Esophagus muscularis mucosa (tissue), 4 donors: ENCODE data around the gene ARHGAP23. TPM values are rescaled to one million over a fixed set of nuclear protein-coding genes. Genes with fewer than 3 reads are reported as not detected.
"Not testable (repeated sequence)": the region's sequence is repeated elsewhere in the genome, so short reads cannot be mapped to it uniquely, and the experiment has no call there.

Experiments
- DNase-seq: peaks from one replicate; pipeline ENCODE4 v3.0.0-alpha.2; 2017; ENCODE audit errors: extremely low spot score
- H3K27ac ChIP-seq, 4 donors: fragments of 200-600 bp; sonication (generic); replicated peaks in 1 of 4; 1 replicate in 3 of 4; 2 replicates in 1 of 4; pipeline ENCODE4 v1.5.1; 2016 to 2019; ENCODE audit warnings: mild to moderate bottlenecking in 1 of 4
- H3K27me3 ChIP-seq, 4 donors: fragments of 200-600 bp; sonication (generic); one replicate each; pipeline versions ENCODE4 v1.5.1 to v1.6.0; 2016 to 2019
- H3K36me3 ChIP-seq, 4 donors: fragments of 200-600 bp; sonication (generic); one replicate each; pipeline ENCODE4 v1.5.1; 2016 to 2019
- H3K4me1 ChIP-seq, 4 donors: fragments of 200-600 bp; sonication (generic); one replicate each; pipeline ENCODE4 v1.5.1; 2016 to 2019
- H3K4me3 ChIP-seq, 4 donors: fragments of 200-600 bp; sonication (generic); 1 replicate in 2 of 4; 2 replicates in 2 of 4; pipeline ENCODE4 v1.5.1; 2016 to 2019; ENCODE audit warnings: mild to moderate bottlenecking in 4 of 4, moderate library complexity in 1 of 4
- H3K9me3 ChIP-seq, 4 donors: fragments of 200-600 bp; sonication (generic); 1 replicate in 3 of 4; 2 replicates in 1 of 4; pipeline ENCODE4 v1.5.1; 2016 to 2019
- EP300 ChIP-seq: sonication (generic); formaldehyde crosslinking; IDR thresholded peaks from one replicate; pipeline ENCODE4 v1.6.1; 2017; ENCODE audit warnings: antibody characterized with exemption
- POLR2A ChIP-seq: fragments of 450-650 bp; IDR thresholded peaks from one replicate; pipeline ENCODE4 v1.6.1; 2017; ENCODE audit warnings: antibody characterized with exemption, moderate library complexity, mild to moderate bottlenecking, low read depth
- POLR2AphosphoS5 ChIP-seq, 2 donors: sonication (generic); formaldehyde crosslinking; IDR thresholded peaks; one replicate each; pipeline ENCODE4 v1.6.1; 2017; ENCODE audit warnings: antibody characterized with exemption in 2 of 2
- WGBS: methylation state at CpG from one replicate; pipeline ENCODE4 v1.1.5; 2018; 5-methylcytosine and 5-hydroxymethylcytosine counted together
- intact Hi-C: fragments of 100-400 bp; cut with DNase I; formaldehyde crosslinking; loops from one replicate; pipeline ENCODE4 v1.15.1; 2023
- total RNA-seq, 4 donors: library from RNA; depleted of rRNA; stranded (reverse); fragments of >200 nt; gene quantifications; one replicate each; pipeline versions ENCODE4 v1.1.0 to v1.2.1, GENCODE V29; 2016
- TF ChIP-seq, protein P1 (sequence below), 3 experiments: fragments of 200-600 bp in 2 of 3; fragments of 450-650 bp in 1 of 3; sonication (generic) in 2 of 3; IDR thresholded peaks; one replicate each; pipeline ENCODE4 v1.5.1; 2017 to 2019; ENCODE audit warnings: antibody characterized with exemption in 3 of 3, mild to moderate bottlenecking in 2 of 3, moderate library complexity in 1 of 3

The ARHGAP23 gene
- total RNA-seq, 4 donors from 2014 or later: 58.6 to 150 (median 104) TPM

DNA sequence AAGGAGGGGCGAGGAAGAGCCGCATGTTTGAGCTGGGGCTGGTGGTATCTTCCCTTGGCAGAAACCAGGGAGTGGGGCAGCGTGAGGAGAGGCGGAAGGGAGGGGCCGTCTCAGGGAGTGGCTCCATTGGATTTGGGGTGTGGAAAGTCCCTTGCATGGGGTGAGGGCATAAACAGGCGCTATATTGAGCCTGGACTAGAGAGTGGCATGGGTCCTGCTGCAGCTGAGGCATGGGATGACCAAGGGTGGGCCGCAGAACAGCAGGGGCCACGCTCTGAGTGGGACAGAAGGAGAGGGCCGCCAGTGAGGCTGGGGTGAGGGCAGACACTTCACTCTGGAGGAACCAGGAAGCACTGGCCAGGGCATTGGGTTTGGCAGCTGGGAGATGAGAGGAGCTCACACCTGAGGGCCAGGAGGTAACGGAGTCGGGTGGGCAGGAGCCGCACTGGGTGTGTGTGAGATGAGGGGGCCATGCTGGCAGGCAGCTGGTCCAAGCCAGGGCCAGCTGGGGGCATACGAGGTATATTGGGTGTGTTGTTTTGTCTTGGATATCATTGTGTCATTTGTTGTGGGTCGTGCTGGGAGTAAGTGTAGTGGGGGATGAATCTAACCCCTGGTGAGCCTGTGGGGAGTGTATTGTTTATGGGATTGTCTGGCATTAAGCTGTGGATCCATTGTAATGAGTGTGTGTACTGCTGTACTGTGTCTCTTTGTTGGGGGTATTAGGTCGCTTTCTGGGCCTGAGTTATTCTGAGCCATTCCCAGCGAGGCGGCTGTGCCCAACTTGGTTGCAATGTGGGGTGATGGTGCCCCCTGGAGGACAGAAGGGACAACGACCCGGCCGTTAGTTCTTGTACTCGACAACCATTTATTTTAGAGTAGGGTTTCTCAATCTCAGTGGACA, 56.2 kb downstream of the ARHGAP23 start:
- TF ChIP-seq, protein P1, sequence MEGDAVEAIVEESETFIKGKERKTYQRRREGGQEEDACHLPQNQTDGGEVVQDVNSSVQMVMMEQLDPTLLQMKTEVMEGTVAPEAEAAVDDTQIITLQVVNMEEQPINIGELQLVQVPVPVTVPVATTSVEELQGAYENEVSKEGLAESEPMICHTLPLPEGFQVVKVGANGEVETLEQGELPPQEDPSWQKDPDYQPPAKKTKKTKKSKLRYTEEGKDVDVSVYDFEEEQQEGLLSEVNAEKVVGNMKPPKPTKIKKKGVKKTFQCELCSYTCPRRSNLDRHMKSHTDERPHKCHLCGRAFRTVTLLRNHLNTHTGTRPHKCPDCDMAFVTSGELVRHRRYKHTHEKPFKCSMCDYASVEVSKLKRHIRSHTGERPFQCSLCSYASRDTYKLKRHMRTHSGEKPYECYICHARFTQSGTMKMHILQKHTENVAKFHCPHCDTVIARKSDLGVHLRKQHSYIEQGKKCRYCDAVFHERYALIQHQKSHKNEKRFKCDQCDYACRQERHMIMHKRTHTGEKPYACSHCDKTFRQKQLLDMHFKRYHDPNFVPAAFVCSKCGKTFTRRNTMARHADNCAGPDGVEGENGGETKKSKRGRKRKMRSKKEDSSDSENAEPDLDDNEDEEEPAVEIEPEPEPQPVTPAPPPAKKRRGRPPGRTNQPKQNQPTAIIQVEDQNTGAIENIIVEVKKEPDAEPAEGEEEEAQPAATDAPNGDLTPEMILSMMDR (IDR thresholded peaks at IDR 0.05): peak; percentile 76 to 95 (median 87)
- peak in 1 of 2 donors; percentile 33 for TF ChIP-seq POLR2AphosphoS5 (IDR thresholded peaks at IDR 0.05)
- peak overlapping the region; percentile 57 to 69 (median 68) for H3K27ac ChIP-seq
- H3K4me1 ChIP-seq: peaks cover 18 to 48% (median 42%) of the 10 kb centered on the region in 4 donors
- WGBS: 36% methylated on average over 18 of the region's 21 CpGs
- H3K36me3 ChIP-seq: peaks cover 6 to 77% (median 58%) of the 10 kb centered on the region in 4 donors
- H3K4me3 ChIP-seq, H3K9me3 ChIP-seq, DNase-seq, H3K27me3 ChIP-seq: not testable (repeated sequence)
- intact Hi-C loops: loop anchor here (5.0 kb wide), 2 partner anchors 37 to 57 kb away; partner anchors contain the start of gene ARHGAP23

DNA sequence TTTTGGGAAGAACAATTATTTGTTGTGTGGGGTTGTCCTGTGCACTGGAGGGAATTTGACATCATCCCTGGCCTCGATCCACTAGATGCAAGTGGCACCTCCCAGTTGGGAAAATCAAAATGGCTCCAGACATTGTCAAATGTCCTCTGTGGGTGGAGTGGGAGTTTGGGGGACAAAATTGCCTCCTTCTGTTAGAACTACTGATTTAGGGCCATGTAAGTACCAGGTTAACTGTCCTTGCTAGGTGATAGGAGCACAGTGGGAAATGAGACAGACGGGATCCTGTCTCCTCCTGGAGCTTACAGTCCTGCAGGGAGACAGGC, 56.8 kb downstream of the ARHGAP23 start:
- peak overlapping the region; percentile 55 to 69 (median 62) for H3K27ac ChIP-seq
- peaks cover 18 to 48% (median 42%) of the 10 kb centered on the region in 4 donors for H3K4me1 ChIP-seq
- H3K9me3 ChIP-seq: no peaks in the 10 kb centered on the region
- H3K36me3 ChIP-seq: peaks cover 9 to 77% (median 58%) of the 10 kb centered on the region in 4 donors
- no peak for TF ChIP-seq POLR2A
- no peak for TF ChIP-seq POLR2AphosphoS5 (IDR thresholded peaks at IDR 0.05)
- no peak for TF ChIP-seq EP300
- TF ChIP-seq, protein P1 (IDR thresholded peaks at IDR 0.05): no peak
- H3K4me3 ChIP-seq: no peak overlapping the region
- WGBS: 49% methylated on average over 2 of the region's 2 CpGs
- DNase-seq: no peak
- intact Hi-C loops: no loop called here
- no peaks in the 10 kb centered on the region for H3K27me3 ChIP-seq

DNA sequence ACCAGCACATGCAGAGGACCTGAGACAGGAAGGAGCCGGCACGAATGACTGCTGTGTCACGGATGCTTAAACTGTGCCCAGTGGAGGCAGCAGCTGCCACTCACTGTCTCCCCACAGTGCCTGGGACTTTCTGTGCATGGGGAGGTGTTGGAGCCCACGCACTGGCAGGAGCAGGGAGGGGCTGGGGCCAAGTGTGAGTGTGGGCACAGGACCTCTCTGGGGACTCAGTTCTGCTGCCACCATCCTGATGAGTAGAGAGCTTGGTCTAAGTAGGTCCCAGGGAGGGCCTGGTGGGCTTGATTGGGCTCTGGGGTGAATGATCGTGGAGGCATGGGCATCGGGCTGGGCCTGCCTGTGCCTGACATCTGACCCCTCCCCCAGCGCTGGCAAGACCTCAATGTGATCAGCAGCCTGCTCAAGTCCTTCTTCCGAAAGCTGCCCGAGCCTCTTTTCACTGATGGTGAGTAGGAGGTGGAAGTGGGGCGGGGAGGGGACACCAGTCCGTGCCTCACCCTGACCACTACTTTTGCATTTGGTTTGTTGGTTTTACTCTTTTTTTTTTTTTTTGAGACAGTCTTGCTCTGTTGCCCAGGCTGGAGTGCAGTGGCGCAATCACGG, 57.5 kb downstream of the ARHGAP23 start:
- H3K9me3 ChIP-seq, intact Hi-C loops, H3K4me3 ChIP-seq, H3K27me3 ChIP-seq, DNase-seq: not testable (repeated sequence)
- peak overlapping the region; percentile 55 to 69 (median 62) for H3K27ac ChIP-seq
- peaks cover 13 to 77% (median 59%) of the 10 kb centered on the region in 4 donors for H3K36me3 ChIP-seq
- H3K4me1 ChIP-seq: peaks cover 18 to 48% (median 42%) of the 10 kb centered on the region in 4 donors
- 72% methylated on average over 10 of the region's 13 CpGs for WGBS

DNA sequence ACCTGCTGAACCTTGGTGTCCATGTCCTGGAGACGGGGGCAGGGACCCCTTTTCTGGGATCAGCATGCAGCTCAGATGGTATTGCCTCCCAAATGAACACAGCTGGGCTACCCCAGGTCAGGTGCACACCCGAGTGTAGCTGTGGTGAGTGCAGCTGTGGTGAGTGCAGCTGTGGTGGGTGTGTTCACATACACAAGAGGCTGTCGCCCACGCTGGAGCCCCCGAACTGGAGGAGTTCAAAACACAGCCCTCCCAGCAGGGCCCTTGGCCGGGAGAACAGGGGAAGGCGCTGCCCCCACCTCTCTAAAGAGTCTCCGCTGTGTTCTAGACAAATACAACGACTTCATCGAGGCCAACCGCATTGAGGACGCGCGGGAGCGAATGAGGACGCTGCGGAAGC, 61.5 kb downstream of the ARHGAP23 start:
- H3K27ac ChIP-seq: peak overlapping the region in 1 of 4 donors; percentile 13
- H3K4me3 ChIP-seq, DNase-seq, H3K27me3 ChIP-seq, H3K9me3 ChIP-seq: not testable (repeated sequence)
- H3K4me1 ChIP-seq: peaks cover 11 to 21% (median 19%) of the 10 kb centered on the region in 4 donors
- peaks cover 34 to 83% (median 68%) of the 10 kb centered on the region in 4 donors for H3K36me3 ChIP-seq
- intact Hi-C loops: loop anchor here (10.0 kb wide), 2 partner anchors 95 to 135 kb away; partner anchors contain the start of gene SOCS7
- WGBS: 85% methylated on average over 16 of the region's 17 CpGs

DNA sequence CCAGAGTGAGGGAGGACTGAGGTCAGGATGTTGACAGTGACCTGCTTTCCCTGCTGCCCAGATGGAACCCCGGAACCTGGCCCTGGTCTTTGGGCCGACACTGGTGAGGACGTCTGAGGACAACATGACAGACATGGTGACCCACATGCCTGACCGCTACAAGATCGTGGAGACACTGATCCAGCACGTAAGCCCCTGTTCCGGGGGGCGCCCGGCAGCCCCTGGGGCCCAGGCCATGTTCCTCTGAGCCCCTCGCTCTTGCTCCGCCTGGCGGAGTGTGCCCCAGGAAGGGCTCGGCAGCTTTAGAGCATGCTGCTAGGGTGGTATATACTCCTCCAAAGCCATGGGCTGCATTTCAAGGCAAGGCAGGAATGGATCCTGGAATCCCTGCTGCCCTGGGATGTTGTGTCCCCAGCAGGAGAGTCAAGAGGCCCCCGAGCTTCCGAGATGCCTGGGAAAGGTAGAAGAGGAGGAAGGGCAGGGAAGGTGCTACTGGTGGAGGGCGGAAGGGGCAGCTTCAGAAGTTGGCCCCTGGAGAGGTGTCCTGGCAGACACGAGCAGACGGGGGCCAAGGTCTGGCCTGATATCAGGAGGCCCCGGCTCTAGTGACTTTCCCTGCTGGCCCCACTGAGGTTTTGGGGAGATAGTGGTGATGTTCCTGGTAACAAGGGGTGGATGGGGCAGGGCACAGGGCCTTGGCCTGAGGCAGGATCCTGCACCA, 63.2 kb downstream of the ARHGAP23 start:
- H3K4me1 ChIP-seq, H3K4me3 ChIP-seq, DNase-seq, H3K27me3 ChIP-seq, H3K9me3 ChIP-seq: not testable (repeated sequence)
- peak overlapping the region in 2 of 4 donors; percentile 7 to 39 for H3K27ac ChIP-seq
- H3K36me3 ChIP-seq: peaks cover 39 to 90% (median 79%) of the 10 kb centered on the region in 4 donors
- WGBS: 83% methylated on average over 18 of the region's 19 CpGs
- intact Hi-C loops: loop anchor here (10.0 kb wide), 2 partner anchors 93 to 137 kb away; partner anchors contain the start of gene SOCS7
